Ovary (tissue), 9 donors: ENCODE measurements around the gene ZNF667. TPM values are rescaled to one million over a fixed set of nuclear protein-coding genes. Genes with fewer than 3 reads are reported as not detected.

Experiments used
- DNase-seq, 5 donors: peaks; one replicate each; pipeline ENCODE4 v3.0.0-alpha.2; 2019 to 2020
- H3K27ac ChIP-seq, 2 donors: fragments of 200-600 bp; one replicate each; pipeline versions ENCODE4 v1.5.1 to v1.8.0; 2019 to 2022
- H3K27me3 ChIP-seq: fragments of 200-600 bp; one replicate; pipeline ENCODE4 v1.8.0; 2022
- H3K36me3 ChIP-seq: fragments of 200-600 bp; sonication (generic); one replicate; pipeline ENCODE4 v1.5.1; 2019
- H3K4me1 ChIP-seq: one replicate; pipeline ENCODE4 v1.8.1; 2013; ENCODE audit warnings: mild to moderate bottlenecking, moderate library complexity; ENCODE audit not compliant: insufficient read depth
- H3K4me3 ChIP-seq: fragments of 200-600 bp; sonication (generic); one replicate; pipeline ENCODE4 v1.5.1; 2017
- H3K9me3 ChIP-seq, 2 donors: fragments of 200-600 bp in 1 of 2; sonication (generic) in 1 of 2; one replicate each; pipeline versions ENCODE4 v1.5.1 to v1.8.1; 2013 to 2019; ENCODE audit warnings: mild to moderate bottlenecking in 1 of 2, moderate library complexity in 1 of 2
- EP300 ChIP-seq: sonication (generic); formaldehyde crosslinking; IDR thresholded peaks from one replicate; pipeline ENCODE4 v1.6.1; 2017; ENCODE audit warnings: antibody characterized with exemption
- POLR2A ChIP-seq: fragments of 450-650 bp; IDR thresholded peaks from one replicate; pipeline ENCODE4 v1.6.1; 2017; ENCODE audit warnings: antibody characterized with exemption, mild to moderate bottlenecking, moderate library complexity
- WGBS, 3 donors: extraction: QIAGEN DNeasy Blood & Tissue Kit in 1 of 3; methylation state at CpG; one replicate each; pipeline versions ENCODE4 v1.1.5 to v1.1.7; 2013 to 2017; 5-methylcytosine and 5-hydroxymethylcytosine counted together
- intact Hi-C, 4 donors: fragments of 100-400 bp; cut with DNase I; formaldehyde crosslinking; loops; one replicate each; pipeline versions ENCODE4 v1.11.0 to v1.15.1; 2022 to 2023
- polyA plus RNA-seq, 2 donors: library from polyadenylated mRNA; stranded (reverse); fragments of 200-250 nt in 1 of 2; fragments of 350-450 nt in 1 of 2; fragmentation: Illumina TruSeq in 1 of 2; extraction: RNeasy Lipid Tissue Mini Kit (QIAGEN cat#74804) in 1 of 2; gene quantifications; one replicate each; pipeline ENCODE4 v1.2.3, GENCODE V29; 2013 to 2014
- total RNA-seq, 7 donors: library from RNA; depleted of rRNA in 2 of 7; stranded (reverse); fragments of >200 nt in 2 of 7; fragmentation: NEBNext Ultra II Directional in 3 of 7; extraction: Animal tissue kit (Norgen Biotek cat#: 25700) in 3 of 7; gene quantifications; one replicate each; pipeline versions ENCODE4 v1.1.0 to v1.2.4, GENCODE V29; 2016 to 2023
- TF ChIP-seq, protein P1 (sequence below), 3 donors: fragments of 450-650 bp in 2 of 3; fragments of 200-600 bp in 1 of 3; IDR thresholded peaks; one replicate each; pipeline versions ENCODE4 v1.5.1 to v1.8.0; 2016 to 2022; ENCODE audit warnings: antibody characterized with exemption in 3 of 3, mild to moderate bottlenecking in 1 of 3
- donor health status: DM: no; HTN: no; CAD: no; lungs with moderate emphysema.
- donor health status: DM: no; HTN: no; CAD: no.
- donor health status: Bipolar disorder and iron deficiency.
- donor health status: DM: yes; HTN: yes; CAD: no.
- donor health status: DM: no; HTN: no; CAD: no.
- donor health status: DM: yes; HTN: yes; CAD: no.

The ZNF667 gene
- total and polyA plus RNA-seq, 9 donors: 4.5 to 12.8 (median 9.8) TPM

DNA sequence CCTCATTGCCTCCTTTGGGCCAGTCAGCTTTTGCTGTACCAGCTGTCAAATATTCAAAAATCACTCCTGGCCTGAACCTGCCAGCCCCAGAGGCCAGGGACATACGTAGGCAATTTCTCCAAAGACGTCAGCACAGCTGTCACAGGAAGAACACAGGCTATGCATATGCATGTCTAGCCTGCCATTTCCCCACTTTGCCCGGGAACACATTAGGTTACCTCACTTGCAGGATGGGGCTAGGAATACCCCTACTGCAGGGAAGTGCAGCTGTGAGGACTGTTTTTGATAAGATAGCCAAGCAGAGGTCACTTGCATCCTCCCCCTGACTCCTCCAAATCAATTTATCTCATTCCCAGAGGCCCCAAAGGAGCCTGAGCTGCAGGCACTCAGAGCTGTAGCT is 2.8 kb downstream of the ZNF667 start:
- Histone ChIP-seq H3K36me3 (no peaks in the 10 kb centered on the region), H3K27ac (no peak overlapping the region), H3K4me1 (peaks cover 8% of the 10 kb centered on the region), H3K9me3 (peaks cover 0 to 54% of the 10 kb centered on the region in 2 donors), H3K4me3 (no peak overlapping the region), H3K27me3 (no peaks in the 10 kb centered on the region)
- DNase-seq: no peak
- 77 to 80% (median 80%) methylated on average over 3 of the region's 3 CpGs for WGBS, 3 donors
- intact Hi-C loops: no loop called here
- TF ChIP-seq EP300: no peak
- TF ChIP-seq POLR2A: no peak
- TF ChIP-seq, protein P1, sequence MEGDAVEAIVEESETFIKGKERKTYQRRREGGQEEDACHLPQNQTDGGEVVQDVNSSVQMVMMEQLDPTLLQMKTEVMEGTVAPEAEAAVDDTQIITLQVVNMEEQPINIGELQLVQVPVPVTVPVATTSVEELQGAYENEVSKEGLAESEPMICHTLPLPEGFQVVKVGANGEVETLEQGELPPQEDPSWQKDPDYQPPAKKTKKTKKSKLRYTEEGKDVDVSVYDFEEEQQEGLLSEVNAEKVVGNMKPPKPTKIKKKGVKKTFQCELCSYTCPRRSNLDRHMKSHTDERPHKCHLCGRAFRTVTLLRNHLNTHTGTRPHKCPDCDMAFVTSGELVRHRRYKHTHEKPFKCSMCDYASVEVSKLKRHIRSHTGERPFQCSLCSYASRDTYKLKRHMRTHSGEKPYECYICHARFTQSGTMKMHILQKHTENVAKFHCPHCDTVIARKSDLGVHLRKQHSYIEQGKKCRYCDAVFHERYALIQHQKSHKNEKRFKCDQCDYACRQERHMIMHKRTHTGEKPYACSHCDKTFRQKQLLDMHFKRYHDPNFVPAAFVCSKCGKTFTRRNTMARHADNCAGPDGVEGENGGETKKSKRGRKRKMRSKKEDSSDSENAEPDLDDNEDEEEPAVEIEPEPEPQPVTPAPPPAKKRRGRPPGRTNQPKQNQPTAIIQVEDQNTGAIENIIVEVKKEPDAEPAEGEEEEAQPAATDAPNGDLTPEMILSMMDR (IDR thresholded peaks at IDR 0.05): no peak

DNA sequence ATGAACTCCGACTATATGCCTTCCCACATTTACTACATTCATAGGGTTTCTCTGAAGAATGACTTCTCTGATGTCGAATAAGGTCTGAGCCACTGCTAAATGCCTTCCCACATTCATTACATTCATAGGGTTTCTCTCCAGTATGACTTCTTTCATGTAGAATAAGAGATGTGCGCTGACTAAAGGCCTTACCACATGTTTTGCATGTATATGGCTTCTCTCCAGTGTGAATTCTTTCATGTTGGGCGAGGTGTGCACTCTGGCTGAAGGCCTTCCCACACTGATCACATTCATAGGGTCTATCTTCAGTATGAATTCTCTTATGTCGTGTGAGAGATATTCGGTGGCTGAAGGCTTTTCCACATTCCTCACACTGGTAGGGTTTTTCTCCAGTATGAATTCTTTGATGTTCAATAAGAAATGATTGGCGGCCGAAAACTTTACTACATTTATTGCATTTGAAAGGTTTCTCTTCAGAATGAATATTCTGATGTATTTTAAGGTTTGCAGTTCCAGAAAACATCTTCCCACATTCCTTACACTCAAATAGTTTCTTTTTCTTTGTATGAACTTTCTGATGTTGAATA is 35.8 kb downstream of the ZNF667 start:
- TF ChIP-seq EP300: no peak
- TF ChIP-seq, protein P1 (IDR thresholded peaks at IDR 0.05): no peak
- TF ChIP-seq POLR2A: no peak
- no peaks in the 10 kb centered on the region for H3K4me1 ChIP-seq
- H3K36me3 ChIP-seq: no peaks in the 10 kb centered on the region
- no peaks in the 10 kb centered on the region for H3K27me3 ChIP-seq
- no peak for DNase-seq
- no peak overlapping the region for H3K27ac ChIP-seq
- intact Hi-C loops: no loop called here
- peaks cover 27 to 49% of the 10 kb centered on the region in 2 donors for H3K9me3 ChIP-seq
- WGBS, 3 donors: 98% methylated on average over 8 of the region's 8 CpGs
- no peak overlapping the region for H3K4me3 ChIP-seq

DNA sequence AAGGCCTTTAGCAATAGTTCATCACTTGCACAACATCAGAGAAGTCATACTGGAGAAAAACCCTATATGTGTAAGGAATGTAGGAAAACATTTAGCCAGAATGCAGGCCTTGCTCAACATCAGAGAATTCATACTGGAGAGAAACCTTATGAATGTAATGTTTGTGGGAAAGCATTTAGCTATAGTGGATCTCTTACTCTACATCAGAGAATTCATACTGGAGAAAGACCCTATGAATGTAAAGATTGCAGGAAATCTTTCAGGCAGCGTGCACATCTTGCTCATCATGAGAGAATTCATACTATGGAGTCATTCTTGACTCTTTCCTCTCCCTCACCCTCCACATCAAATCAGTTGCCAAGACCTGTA is 53.2 kb downstream of the ZNF667 start:
- no peak overlapping the region for H3K27ac ChIP-seq
- no peaks in the 10 kb centered on the region for H3K27me3 ChIP-seq
- H3K4me3 ChIP-seq: no peak overlapping the region
- peaks cover 3% of the 10 kb centered on the region for H3K36me3 ChIP-seq
- intact Hi-C loops: no loop called here
- no peak for DNase-seq
- peaks cover 42 to 60% of the 10 kb centered on the region in 2 donors for H3K9me3 ChIP-seq
- H3K4me1 ChIP-seq: no peaks in the 10 kb centered on the region
- 85 to 91% (median 90%) methylated on average over 1 of the region's 1 CpG for WGBS, 3 donors
- TF ChIP-seq EP300 (no peak), POLR2A (no peak)
- TF ChIP-seq, protein P1 (IDR thresholded peaks at IDR 0.05): no peak

DNA sequence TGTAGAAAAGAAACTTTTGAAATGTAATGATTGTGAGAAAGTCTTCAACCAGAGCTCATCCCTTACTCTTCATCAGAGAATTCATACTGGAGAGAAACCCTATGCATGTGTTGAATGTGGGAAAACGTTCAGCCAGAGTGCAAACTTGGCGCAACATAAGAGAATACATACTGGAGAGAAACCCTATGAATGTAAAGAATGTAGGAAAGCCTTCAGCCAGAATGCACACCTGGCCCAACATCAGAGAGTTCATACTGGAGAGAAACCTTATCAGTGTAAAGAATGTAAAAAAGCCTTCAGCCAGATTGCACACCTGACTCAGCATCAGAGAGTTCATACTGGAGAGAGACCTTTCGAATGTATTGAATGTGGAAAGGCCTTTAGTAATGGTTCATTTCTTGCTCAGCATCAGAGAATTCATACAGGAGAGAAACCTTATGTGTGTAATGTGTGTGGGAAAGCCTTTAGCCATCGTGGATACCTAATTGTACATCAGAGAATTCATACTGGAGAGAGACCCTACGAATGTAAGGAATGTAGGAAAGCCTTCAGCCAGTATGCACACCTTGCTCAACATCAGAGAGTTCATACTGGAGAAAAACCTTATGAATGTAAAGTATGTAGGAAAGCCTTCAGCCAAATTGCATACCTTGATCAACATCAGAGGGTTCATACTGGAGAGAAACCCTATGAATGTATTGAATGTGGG is 53.7 kb downstream of the ZNF667 start:
- 90 to 98% (median 95%) methylated on average over 5 of the region's 5 CpGs for WGBS, 3 donors
- no peak for DNase-seq
- no peak overlapping the region for H3K27ac ChIP-seq
- TF ChIP-seq EP300: no peak
- TF ChIP-seq, protein P1 (IDR thresholded peaks at IDR 0.05): no peak
- no peak for TF ChIP-seq POLR2A
- no peak overlapping the region for H3K4me3 ChIP-seq
- peaks cover 3% of the 10 kb centered on the region for H3K36me3 ChIP-seq
- H3K4me1 ChIP-seq: no peaks in the 10 kb centered on the region
- intact Hi-C loops: no loop called here
- H3K27me3 ChIP-seq: no peaks in the 10 kb centered on the region
- H3K9me3 ChIP-seq: peaks cover 42 to 56% of the 10 kb centered on the region in 2 donors
